GM18505 (cell line): ENCODE results near the gene METTL21A.
A peak's percentile ranks its signal among the peaks of the same experiment; 100 is the strongest.

Source experiments
- ATAC-seq: cut with Tn5 transposase; IDR thresholded peaks from one replicate; pipeline ENCODE4 v1.9.1; 2021; ENCODE audit not compliant: unreplicated experiment
- POLR2A ChIP-seq: IDR thresholded peaks from 4 replicates; pipeline ENCODE4 v1.6.1; 2011; ENCODE audit warnings: borderline replicate concordance; ENCODE audit not compliant: insufficient read depth, insufficient read length; ENCODE audit errors: extremely low read depth

The METTL21A gene

DNA sequence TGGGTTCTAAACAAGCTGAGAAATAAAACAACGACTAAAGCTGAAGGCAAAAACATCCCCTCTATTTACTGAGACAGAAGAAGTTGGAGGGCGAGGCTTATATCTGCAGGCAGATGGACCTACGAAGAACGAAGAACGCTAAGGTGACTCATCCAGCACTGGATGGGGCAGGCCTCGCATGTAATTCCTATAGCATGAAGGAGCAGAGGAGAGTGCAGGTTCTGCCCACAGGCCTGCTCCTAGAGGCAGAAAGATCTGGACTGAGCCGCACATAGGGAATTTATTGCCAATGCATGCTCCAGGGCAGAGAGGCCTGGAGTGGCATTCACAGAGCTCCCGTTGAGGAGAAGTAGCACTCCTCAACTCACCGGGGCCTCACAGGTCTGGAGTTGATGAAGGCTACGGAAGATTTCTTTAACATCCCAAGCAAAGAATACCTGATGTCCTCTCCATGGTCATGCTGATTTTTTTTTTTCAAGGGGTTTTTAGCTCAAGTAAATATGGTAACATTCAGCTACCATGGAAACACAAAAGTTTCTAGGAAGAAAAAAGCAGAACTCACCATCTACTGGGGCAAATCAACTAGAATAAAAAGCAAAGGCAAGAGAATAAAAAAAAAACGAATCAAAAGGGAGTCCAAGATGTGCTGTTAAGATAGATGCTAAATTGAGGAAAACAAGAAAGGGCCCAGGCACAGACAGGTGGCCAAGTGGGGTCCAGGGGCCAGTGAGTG lies 10.4 kb upstream of the METTL21A start:
- no peak for TF ChIP-seq POLR2A
- ATAC-seq, result no peak

DNA sequence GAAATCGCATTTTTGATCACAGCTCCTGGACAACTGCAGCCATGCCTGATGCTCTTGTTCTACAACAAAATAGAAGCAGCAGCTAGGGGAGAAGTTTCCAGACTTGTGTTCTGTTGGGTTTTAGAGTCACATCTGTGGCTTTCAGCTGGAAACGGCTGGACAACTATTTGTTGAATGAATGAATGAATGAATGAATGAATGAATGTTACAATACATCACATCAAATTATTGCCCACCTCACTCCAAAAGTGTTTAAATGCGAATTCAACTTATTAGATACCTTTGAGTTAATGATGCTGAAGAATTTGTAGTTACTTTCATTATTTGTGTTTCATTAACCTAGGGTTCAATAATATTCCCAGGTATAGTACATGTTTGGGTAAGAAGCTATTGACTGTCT lies 8.5 kb upstream of the METTL21A start:
- no peak for ATAC-seq
- TF ChIP-seq POLR2A, result no peak

DNA sequence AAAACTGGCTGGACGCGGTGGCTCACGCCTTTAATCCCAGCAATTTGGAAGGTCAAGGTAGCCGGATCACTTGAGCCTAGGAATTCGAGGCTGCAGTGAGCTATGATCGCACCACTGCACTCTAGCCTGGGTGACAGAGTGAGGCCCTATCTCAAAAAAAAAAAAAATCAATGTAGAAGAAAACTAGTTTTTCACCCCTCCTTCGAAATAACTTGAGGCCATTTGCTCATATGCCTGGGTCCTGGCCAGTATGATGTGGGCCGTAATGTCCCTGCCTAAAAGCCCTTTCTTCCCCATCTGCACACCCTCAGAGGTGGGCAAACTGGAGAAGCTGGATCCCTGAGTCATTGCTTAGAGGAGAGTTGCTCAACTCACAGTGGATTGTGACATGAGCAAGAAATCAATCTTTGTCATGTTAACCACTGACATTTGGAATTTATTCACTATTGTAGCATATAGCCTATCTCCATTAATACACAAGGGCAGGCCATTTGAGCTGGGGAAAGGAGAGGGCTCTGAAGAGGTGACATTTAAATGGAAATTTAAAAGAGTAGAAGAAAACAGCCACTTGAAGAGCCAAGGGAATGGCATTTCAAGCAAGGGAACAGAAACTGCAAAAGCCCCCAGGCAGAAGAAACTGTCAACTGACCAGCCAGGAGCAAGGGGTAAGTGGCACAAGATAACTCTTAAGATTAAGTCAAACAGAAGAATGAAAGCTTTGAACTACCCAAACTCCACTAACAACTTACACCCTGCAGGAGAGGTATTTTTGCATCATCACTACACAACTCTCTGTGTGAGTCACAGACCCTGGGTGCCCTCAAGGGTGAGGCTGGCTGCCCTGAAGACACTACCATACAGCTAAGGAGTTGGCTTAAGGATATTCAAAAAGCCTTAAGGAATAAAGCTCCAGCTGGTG lies 7.6 kb upstream of the METTL21A start:
- no peak for TF ChIP-seq POLR2A
- no peak for ATAC-seq

DNA sequence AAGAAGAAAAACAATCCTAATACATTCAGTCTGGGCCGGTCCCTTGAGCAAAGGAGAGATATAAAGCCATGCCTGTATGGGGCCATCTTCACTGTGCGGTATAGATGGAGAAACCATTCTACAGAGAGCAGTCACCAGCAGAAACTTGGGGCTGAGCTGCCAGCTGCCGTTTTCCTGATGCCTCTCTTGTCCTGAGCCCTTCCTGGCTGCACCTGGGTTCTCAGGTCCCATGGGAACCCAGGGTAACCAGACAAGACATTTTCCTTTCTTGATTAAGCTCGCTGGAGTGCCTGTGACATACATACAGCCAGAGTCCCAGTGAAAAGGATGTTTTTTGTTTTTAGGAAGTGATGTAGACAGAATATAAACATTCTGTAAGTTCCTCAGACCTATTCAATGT lies 5.3 kb upstream of the METTL21A start:
- no peak for ATAC-seq
- TF ChIP-seq POLR2A, result no peak

DNA sequence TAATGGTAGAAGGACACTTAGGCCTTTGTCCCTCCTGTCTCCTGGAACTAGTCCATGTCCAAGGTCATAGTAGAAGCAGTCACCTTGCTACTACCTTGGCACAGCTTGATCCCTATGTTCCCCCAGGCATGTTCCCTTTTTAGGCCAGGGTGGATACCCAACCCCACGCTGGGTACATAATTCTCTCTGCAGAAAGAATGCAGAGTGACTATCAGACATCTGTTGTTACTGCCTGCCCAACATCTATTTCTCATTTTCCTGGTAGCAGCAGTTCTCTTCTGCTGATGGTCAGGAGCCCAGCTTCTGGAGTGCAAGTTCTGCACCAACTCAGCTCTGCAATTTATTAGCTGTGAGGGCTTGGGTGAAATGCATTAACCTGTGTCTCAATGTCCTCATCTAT lies 4.4 kb upstream of the METTL21A start:
- TF ChIP-seq POLR2A, result no peak
- no peak for ATAC-seq

DNA sequence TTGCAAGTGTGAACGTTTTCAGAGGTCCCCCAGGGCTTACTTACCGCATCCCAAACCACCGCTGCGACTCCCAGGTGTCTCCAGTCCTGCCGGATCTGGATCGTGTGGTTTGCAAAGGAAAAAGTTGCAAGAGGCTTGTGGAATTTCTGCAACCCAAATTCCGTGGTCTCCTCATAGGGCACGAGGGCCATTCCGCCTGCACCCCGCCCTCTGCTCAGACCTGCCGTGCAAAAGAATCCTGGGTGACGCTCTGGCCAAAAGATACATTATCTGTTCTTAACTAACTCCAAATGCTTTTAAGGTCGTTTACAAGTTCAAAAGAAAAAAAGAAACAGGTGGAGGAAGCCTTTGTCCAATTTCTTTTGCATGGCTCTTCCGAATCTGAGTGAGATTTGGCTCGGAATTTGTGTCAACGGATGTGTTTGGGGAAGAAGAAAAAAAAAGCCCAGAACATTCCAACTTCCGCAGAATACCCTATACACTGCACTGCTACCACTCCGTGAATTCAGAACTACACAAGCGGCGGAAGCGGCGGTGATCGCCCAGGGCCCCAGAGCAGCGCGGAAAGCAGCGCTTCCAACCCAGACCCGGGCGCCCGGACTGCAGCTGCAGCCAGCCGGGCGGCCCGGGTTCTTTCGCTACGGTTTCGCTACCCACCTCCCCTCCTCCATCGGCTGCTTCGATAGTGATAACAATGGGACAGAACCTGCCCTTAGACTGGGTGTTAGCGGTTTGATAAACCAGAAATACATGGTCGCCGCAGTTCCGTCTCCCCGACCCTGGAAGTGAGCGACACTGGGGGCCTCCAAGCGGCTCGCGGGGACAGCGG lies 795 bp downstream of the METTL21A start:
- peak; percentile 28 for ATAC-seq

DNA sequence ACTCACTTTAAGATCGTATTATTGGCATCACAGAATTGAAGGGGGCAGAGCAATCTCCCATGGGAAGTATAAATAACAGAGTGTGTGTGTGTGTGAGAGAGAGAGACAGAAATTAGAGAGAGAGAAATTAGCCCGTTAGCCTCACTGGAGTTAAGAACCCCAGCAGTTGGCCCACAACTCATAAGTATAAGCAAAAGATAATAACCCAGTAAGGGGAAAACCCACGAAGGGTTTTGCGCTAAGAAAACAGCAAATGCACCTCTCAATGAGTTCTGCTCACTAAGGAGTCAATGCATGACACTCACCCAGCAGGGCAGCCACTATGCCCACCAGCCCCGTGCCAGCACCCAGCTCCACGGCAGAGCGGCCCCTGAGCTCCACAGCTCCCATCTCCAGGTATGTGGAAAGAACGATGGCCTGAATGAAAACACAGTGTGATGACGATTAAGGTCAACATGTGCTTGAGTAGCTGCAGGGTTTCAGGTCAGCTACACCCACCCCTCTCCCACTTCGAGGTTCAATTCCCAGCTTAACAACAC lies 3.6 kb downstream of the METTL21A start:
- TF ChIP-seq POLR2A, result no peak
- ATAC-seq, result no peak

More for the DNA sequence above, 795 bp downstream of the METTL21A start:
- peak; percentile 61 for TF ChIP-seq POLR2A

DNA sequence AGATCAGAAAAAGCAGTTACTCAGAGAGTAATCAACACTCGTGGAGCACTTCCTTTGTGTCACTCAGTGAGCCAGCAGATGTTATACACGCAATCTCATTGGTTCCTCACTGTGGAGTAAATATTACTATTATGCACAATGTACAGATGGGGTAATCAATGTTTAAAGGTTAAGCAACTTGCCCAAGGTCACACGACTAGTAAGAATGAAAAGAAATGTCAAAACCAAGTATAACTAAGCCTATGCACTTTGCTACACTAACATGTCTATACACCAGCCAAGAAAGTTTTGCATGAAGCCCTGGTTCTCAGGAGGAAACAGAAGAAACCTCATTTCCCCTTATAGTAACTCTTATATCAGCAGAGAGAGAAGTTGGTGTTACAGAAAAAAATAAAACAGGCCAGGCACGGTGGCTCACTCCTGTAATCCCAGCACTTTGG lies 5.4 kb downstream of the METTL21A start:
- peak; percentile 38 for ATAC-seq
- no peak for TF ChIP-seq POLR2A

DNA sequence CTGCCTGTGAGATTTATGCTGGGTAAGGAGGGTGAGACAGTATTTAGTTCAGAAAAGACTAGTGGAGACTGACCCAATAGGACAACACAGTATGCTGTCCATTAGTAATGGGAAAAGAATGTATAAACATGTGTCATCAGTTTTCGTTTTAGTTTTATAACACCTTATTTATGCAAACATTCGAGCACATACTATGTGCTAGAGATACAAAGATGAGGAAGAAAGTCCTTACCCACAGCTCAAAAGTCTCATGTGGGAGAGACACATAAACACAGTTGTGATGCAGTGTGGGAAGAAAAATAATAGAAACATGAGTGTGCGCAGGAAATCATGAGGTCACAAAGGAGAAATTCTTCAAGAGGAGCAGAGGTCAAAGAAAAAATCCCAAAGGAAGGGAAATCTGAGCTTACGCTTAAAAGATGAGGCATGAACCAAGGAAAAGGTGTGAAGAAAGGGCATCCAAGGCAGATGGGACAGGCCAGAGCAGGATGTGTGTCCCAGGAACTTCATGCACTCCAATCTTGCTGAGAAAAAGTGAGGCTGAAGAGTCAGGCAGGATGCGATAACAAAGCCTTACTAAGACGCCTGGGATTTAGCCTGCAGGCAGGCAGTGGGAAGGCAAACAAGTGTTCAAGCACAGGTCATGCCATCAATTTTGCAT lies 8.1 kb downstream of the METTL21A start:
- no peak for ATAC-seq
- TF ChIP-seq POLR2A, result no peak

DNA sequence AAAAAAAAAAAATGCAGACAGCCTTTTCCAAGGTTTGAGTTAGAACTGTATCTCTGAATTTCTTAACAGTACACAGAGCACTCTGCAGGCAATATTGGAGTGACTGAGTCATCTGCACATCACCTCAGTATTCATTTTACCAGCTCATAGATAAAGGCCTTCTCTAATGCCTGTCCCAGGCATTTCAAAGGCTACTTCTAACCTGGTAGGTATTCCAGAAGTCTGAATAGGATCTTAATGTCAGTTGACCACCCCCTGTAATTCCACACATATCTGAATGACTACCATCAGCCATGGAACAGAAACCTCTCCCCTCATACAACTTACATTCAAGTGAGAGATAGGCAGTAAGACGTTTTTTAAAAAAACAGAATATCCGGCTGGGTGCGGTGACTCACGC lies 9.0 kb downstream of the METTL21A start:
- TF ChIP-seq POLR2A, result no peak
- ATAC-seq, result no peak

DNA sequence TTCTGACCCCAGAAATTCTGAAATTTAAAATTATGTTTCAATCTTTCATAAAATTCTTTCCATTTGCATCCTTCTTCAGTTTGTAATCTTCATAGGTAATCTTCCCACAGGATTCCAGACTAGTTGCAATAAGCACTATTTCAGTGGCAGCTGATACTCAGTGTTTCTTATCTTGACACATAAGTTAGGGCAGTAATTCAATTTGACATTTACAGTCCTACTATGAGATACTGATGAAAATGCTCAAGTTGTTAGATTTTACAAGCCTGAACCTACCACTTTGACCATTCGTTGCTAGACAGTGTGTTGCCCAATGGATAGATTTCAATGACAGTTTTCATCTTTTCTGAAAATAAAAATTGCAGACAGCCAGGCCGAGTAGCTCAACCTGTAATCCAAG lies 10.4 kb downstream of the METTL21A start:
- ATAC-seq, result no peak
- no peak for TF ChIP-seq POLR2A

DNA sequence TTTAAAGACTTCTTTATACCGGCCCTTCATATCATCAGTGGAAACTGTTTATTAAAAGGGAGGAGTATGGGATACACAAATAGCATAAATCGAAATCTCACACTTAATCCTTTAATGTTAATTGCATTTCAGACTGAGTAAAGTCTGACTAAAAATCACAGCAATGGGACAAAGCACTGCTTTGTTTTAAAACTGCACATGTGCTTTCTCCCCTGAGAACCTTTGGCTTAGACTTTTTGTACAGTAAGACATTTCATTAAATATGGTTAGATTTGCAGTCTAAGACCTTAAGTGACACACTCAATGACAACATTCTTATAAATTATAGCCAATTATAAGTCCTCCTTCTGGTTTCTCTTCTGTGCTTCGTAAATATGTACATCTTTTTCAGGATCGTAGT lies 12.5 kb downstream of the METTL21A start:
- ATAC-seq, result no peak
- TF ChIP-seq POLR2A, result no peak
